ENCODE measurements around the gene PLXNA1. TPM values are rescaled to one million over a fixed set of nuclear protein-coding genes. Genes with fewer than 3 reads are reported as not detected.

PLXNA1 gene
- total RNA-seq, 1 experiment from 2014 or later: 80.6 TPM

DNA sequence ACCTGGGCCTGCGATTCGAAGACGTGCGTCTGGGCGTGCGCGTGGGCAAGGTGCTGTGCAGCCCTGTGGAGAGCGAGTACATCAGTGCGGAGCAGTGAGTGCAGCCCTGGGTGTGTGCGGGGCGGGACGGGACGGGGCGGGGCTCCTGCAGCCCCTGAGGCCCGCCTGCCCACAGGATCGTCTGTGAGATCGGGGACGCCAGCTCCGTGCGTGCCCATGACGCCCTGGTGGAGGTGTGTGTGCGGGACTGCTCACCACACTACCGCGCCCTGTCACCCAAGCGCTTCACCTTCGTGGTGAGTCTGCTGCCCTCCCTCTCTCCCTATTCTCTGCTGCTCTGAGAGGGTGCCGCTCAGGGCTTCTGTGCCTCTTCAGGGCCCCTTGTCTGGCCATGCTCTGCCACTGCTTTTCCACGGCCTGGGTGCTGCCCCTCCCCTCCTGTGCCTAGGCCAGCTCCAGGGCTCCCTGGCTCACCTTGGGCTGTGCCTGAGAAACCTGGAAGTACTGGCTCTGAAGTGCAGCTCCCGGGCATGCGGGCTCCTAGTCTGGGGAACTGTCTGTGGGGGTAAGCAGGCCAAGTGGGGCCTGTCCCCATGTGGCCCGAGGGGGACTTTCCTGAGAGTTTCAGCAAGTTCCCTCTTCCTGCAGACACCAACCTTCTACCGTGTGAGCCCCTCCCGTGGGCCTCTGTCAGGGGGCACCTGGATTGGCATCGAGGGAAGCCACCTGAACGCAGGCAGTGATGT, 31.8 kb downstream of the PLXNA1 start:
- ATAC-seq: peak; percentile 15
- no peaks in the 10 kb centered on the region for H3K36me3 ChIP-seq (ENCODE audit: control insufficient read depth, insufficient read depth, low read length)
- TF ChIP-seq, protein P1, sequence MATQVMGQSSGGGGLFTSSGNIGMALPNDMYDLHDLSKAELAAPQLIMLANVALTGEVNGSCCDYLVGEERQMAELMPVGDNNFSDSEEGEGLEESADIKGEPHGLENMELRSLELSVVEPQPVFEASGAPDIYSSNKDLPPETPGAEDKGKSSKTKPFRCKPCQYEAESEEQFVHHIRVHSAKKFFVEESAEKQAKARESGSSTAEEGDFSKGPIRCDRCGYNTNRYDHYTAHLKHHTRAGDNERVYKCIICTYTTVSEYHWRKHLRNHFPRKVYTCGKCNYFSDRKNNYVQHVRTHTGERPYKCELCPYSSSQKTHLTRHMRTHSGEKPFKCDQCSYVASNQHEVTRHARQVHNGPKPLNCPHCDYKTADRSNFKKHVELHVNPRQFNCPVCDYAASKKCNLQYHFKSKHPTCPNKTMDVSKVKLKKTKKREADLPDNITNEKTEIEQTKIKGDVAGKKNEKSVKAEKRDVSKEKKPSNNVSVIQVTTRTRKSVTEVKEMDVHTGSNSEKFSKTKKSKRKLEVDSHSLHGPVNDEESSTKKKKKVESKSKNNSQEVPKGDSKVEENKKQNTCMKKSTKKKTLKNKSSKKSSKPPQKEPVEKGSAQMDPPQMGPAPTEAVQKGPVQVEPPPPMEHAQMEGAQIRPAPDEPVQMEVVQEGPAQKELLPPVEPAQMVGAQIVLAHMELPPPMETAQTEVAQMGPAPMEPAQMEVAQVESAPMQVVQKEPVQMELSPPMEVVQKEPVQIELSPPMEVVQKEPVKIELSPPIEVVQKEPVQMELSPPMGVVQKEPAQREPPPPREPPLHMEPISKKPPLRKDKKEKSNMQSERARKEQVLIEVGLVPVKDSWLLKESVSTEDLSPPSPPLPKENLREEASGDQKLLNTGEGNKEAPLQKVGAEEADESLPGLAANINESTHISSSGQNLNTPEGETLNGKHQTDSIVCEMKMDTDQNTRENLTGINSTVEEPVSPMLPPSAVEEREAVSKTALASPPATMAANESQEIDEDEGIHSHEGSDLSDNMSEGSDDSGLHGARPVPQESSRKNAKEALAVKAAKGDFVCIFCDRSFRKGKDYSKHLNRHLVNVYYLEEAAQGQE (IDR thresholded peaks at IDR 0.05; ENCODE audit: insufficient read depth in 1 of 2, low read depth in 2 of 2, low read length in 1 of 2): no peak
- TF ChIP-seq POLR2AphosphoS5 (IDR thresholded peaks at IDR 0.05; ENCODE audit: low read depth, low read length) (no peak), SIN3A (IDR thresholded peaks at IDR 0.05; ENCODE audit: borderline replicate concordance, insufficient read depth, low read depth, low read length) (no peak), TCF7L2 (IDR thresholded peaks at IDR 0.05; ENCODE audit: low read depth, low read length) (no peak)
- TF ChIP-seq, protein P2, sequence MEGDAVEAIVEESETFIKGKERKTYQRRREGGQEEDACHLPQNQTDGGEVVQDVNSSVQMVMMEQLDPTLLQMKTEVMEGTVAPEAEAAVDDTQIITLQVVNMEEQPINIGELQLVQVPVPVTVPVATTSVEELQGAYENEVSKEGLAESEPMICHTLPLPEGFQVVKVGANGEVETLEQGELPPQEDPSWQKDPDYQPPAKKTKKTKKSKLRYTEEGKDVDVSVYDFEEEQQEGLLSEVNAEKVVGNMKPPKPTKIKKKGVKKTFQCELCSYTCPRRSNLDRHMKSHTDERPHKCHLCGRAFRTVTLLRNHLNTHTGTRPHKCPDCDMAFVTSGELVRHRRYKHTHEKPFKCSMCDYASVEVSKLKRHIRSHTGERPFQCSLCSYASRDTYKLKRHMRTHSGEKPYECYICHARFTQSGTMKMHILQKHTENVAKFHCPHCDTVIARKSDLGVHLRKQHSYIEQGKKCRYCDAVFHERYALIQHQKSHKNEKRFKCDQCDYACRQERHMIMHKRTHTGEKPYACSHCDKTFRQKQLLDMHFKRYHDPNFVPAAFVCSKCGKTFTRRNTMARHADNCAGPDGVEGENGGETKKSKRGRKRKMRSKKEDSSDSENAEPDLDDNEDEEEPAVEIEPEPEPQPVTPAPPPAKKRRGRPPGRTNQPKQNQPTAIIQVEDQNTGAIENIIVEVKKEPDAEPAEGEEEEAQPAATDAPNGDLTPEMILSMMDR (IDR thresholded peaks at IDR 0.05): no peak
- H3K4me3 ChIP-seq (ENCODE audit: low read depth in 2 of 2, low read length in 2 of 2): no peak overlapping the region
- in situ Hi-C loops (cut with HindIII; ENCODE audit: low pct_unique_long_range_greater_than_20kb, low sequenced_read_pairs) (no loop called here), intact Hi-C loops (cut with micrococcal nuclease; ENCODE audit: unreplicated experiment) (no loop called here)
- no peak for DNase-seq (ENCODE audit: low read depth, low spot score)
- CTCF ChIA-PET: interaction anchor here (0.6 kb wide), 1 partner anchor 1079 kb away, joined by 6 read pairs; no protein-coding TSS in a partner anchor
- H3K4me1 ChIP-seq (ENCODE audit: control insufficient read depth, insufficient read depth, low read length): peaks cover 7% of the 10 kb centered on the region
- no peak overlapping the region for H3K27ac ChIP-seq (ENCODE audit: low read length)
- no TSS peak for BruUV-seq (replicated peaks)
- POLR2A ChIA-PET: no interaction called here
- H3K9me3 ChIP-seq (ENCODE audit: control insufficient read depth, insufficient read depth, low read depth, low read length): no peaks in the 10 kb centered on the region
- no peaks in the 10 kb centered on the region for H3K27me3 ChIP-seq (ENCODE audit: control insufficient read depth, insufficient read depth, low read length)

DNA sequence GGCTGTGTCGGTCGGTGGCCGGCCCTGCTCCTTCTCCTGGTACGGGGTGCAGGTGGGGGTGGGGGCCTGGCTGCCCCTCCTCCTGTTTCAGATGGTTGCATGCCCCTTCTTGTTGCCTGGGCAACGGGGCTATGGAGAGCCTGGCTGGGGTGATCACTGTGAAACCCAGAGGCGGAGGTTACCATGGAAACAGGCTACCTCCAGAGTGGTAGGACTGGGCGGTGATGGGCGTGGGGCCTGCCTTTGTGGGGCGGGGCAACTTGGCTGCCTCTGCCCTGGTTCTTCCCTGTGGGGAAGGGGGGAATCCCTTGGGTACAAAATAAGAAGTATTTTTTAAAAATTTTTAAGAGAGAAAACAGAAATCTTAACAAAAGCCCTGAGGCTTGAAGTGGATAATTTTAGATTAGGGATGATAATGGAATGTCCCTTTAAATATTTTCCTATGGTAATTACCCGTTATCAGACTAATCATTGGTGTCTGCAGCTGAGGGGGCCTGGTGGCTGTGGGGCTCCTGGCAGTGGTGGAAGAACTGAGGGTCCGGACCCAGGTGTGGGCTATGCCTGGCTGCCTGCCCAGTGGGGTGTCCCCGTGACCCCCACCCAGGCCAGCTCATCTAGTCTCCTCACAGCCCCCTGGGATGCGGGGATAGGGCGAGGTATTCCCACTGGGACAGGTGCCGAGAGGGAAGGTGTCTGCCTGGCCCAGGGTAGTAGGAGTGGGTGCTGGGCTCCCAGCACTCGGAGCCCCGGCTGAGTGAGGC, 32.5 kb downstream of the PLXNA1 start:
- no peak for TF ChIP-seq POLR2AphosphoS5 (IDR thresholded peaks at IDR 0.05; ENCODE audit: low read depth, low read length)
- TF ChIP-seq TCF7L2 (IDR thresholded peaks at IDR 0.05; ENCODE audit: low read depth, low read length): no peak
- no peak for TF ChIP-seq SIN3A (IDR thresholded peaks at IDR 0.05; ENCODE audit: borderline replicate concordance, insufficient read depth, low read depth, low read length)
- TF ChIP-seq, protein P1 (IDR thresholded peaks at IDR 0.05; ENCODE audit: insufficient read depth in 1 of 2, low read depth in 2 of 2, low read length in 1 of 2): no peak
- TF ChIP-seq, protein P2 (IDR thresholded peaks at IDR 0.05): no peak
- no peak overlapping the region for H3K27ac ChIP-seq (ENCODE audit: low read length)
- CTCF ChIA-PET: no interaction called here
- DNase-seq (ENCODE audit: low read depth, low spot score) (no peak), ATAC-seq (no peak)
- H3K4me1 ChIP-seq (ENCODE audit: control insufficient read depth, insufficient read depth, low read length): peaks cover 7% of the 10 kb centered on the region
- no peaks in the 10 kb centered on the region for H3K27me3 ChIP-seq (ENCODE audit: control insufficient read depth, insufficient read depth, low read length)
- POLR2A ChIA-PET: no interaction called here
- no peaks in the 10 kb centered on the region for H3K36me3 ChIP-seq (ENCODE audit: control insufficient read depth, insufficient read depth, low read length)
- intact Hi-C loops (cut with micrococcal nuclease; ENCODE audit: unreplicated experiment) (no loop called here), in situ Hi-C loops (cut with HindIII; ENCODE audit: low pct_unique_long_range_greater_than_20kb, low sequenced_read_pairs) (no loop called here)
- no peak overlapping the region for H3K4me3 ChIP-seq (ENCODE audit: low read depth in 2 of 2, low read length in 2 of 2)
- TSS peak; percentile 62 for BruUV-seq (replicated peaks)
- H3K9me3 ChIP-seq (ENCODE audit: control insufficient read depth, insufficient read depth, low read depth, low read length): no peaks in the 10 kb centered on the region

Data from Panc1 (cell line).